H1 (cell line): ENCODE results near the gene S100G. TPM values are rescaled to one million over a fixed set of nuclear protein-coding genes. Genes with fewer than 3 reads are reported as not detected.

Source experiments
- CTCF ChIA-PET: fragments of 300-600 bp; sonication (Branson Sonifier 250); formaldehyde crosslinking; loops from one replicate; lab custom pipeline; 2021; ENCODE audit not compliant: partially characterized antibody; lab: Charles Lee
- POLR2A ChIA-PET: fragments of 300-600 bp; sonication (Branson Sonifier 250); formaldehyde crosslinking; loops from one replicate; lab custom pipeline; 2021; ENCODE audit warnings: inconsistent platforms; ENCODE audit not compliant: partially characterized antibody; lab: Charles Lee
- DNase-seq, 2 experiments: peaks; one replicate each; pipeline versions ENCODE4 v3.0.0 to v3.0.0-alpha.2; 2010 to 2022; ENCODE audit warnings: low spot score in 2 of 2, low read depth in 1 of 2, mixed read lengths in 1 of 2
- FAIRE-seq: peaks from 2 replicates; lab custom pipeline; 2011; peaks lifted over from hg19 to GRCh38; lab: Jason Lieb, UNC
- H2AFZ ChIP-seq: 2 replicates; pipeline ENCODE4 v1.8.1; 2012; ENCODE audit warnings: low read length, inconsistent platforms
- H2AK5ac ChIP-seq: 2 replicates; pipeline ENCODE4 v1.6.1; 2013; ENCODE audit warnings: low read depth, low read length
- H2BK120ac ChIP-seq: replicated peaks from 2 replicates; pipeline ENCODE3; 2013; ENCODE audit warnings: low read depth, low read length, inconsistent platforms
- H2BK12ac ChIP-seq: 2 replicates; pipeline ENCODE4 v1.6.1; 2013; ENCODE audit warnings: low read depth, low read length
- H2BK15ac ChIP-seq: 2 replicates; pipeline ENCODE4 v1.6.1; 2013; ENCODE audit warnings: low read length
- H2BK20ac ChIP-seq: 2 replicates; pipeline ENCODE4 v1.6.1; 2013; ENCODE audit warnings: low read length
- H2BK5ac ChIP-seq: 2 replicates; pipeline ENCODE4 v1.6.1; 2013; ENCODE audit warnings: low read depth, low read length
- H3K14ac ChIP-seq: 2 replicates; pipeline ENCODE4 v1.6.1; 2013; ENCODE audit warnings: inconsistent platforms; ENCODE audit not compliant: insufficient read length
- H3K18ac ChIP-seq: 2 replicates; pipeline ENCODE4 v1.6.1; 2013; ENCODE audit warnings: low read length; ENCODE audit errors: extremely low read depth
- H3K23ac ChIP-seq: 2 replicates; pipeline ENCODE4 v1.6.1; 2013; ENCODE audit warnings: inconsistent platforms; ENCODE audit not compliant: insufficient read length
- H3K23me2 ChIP-seq: 2 replicates; pipeline ENCODE4 v1.6.1; 2013; ENCODE audit warnings: low read depth, low read length
- H3K27ac ChIP-seq: 2 replicates; pipeline ENCODE4 v1.6.1; 2011; ENCODE audit warnings: low read depth, low read length, inconsistent platforms
- H3K27me3 ChIP-seq, 4 experiments: replicated peaks in 1 of 4; 1 replicate in 1 of 4; 2 replicates in 3 of 4; pipeline versions ENCODE4 v1.6.1 to v1.8.1; 2011 to 2013; ENCODE audit warnings: low read length in 3 of 4, mild to moderate bottlenecking in 3 of 4, inconsistent platforms in 2 of 4, mixed read lengths in 2 of 4, moderate library complexity in 1 of 4; ENCODE audit not compliant: control insufficient read depth in 3 of 4, insufficient read depth in 3 of 4; ENCODE audit errors: extremely low read depth in 1 of 4
- H3K36me3 ChIP-seq, 4 experiments: 2 replicates each; pipeline versions ENCODE4 v1.6.1 to v1.8.1; 2011 to 2013; ENCODE audit warnings: mild to moderate bottlenecking in 4 of 4, low read length in 3 of 4, moderate library complexity in 2 of 4, control low read depth in 1 of 4, inconsistent platforms in 1 of 4; ENCODE audit not compliant: insufficient read depth in 4 of 4, control insufficient read depth in 2 of 4
- H3K4ac ChIP-seq: replicated peaks from 2 replicates; pipeline ENCODE3; 2013; ENCODE audit warnings: low read length, low read depth, mixed read lengths, inconsistent platforms; ENCODE audit not compliant: insufficient read length
- H3K4me1 ChIP-seq, 4 experiments: replicated peaks in 1 of 4; 1 replicate in 1 of 4; 2 replicates in 3 of 4; pipeline versions ENCODE4 v1.6.1 to v1.8.1; 2011 to 2013; ENCODE audit warnings: low read length in 3 of 4, inconsistent platforms in 2 of 4, mixed read lengths in 1 of 4; ENCODE audit not compliant: insufficient read depth in 4 of 4, control insufficient read depth in 3 of 4
- H3K4me2 ChIP-seq, 2 experiments: 2 replicates each; pipeline versions ENCODE4 v1.6.1 to v1.8.1; 2011 to 2013; ENCODE audit warnings: low read depth in 2 of 2, low read length in 2 of 2, control low read depth in 1 of 2, inconsistent platforms in 1 of 2, mild to moderate bottlenecking in 1 of 2; ENCODE audit not compliant: insufficient read depth in 1 of 2
- H3K4me3 ChIP-seq, 4 experiments: fragments of 200-600, 300-600 bp in 1 of 4; sonication (generic), shearing (Covaris generic), sonication (Bioruptor Twin) in 1 of 4; 2 replicates each; pipeline versions ENCODE4 v1.5.1 to v1.8.1; 2011 to 2016; ENCODE audit warnings: low read length in 4 of 4, low read depth in 3 of 4, control low read depth in 2 of 4, inconsistent platforms in 2 of 4, mild to moderate bottlenecking in 2 of 4, mixed read lengths in 1 of 4, moderate library complexity in 1 of 4; ENCODE audit not compliant: insufficient read depth in 2 of 4; ENCODE audit errors: extremely low read depth in 1 of 4
- H3K56ac ChIP-seq: replicated peaks from 2 replicates; pipeline ENCODE3; 2013; ENCODE audit warnings: low read depth, mild to moderate bottlenecking, mixed read lengths, low read length, inconsistent platforms; ENCODE audit not compliant: insufficient read length
- H3K79me1 ChIP-seq: 2 replicates; pipeline ENCODE4 v1.6.1; 2013; ENCODE audit warnings: low read depth, low read length, control low read depth
- H3K79me2 ChIP-seq, 2 experiments: 2 replicates each; pipeline versions ENCODE4 v1.6.1 to v1.8.1; 2012 to 2013; ENCODE audit warnings: low read length in 2 of 2, mild to moderate bottlenecking in 2 of 2, inconsistent platforms in 1 of 2; ENCODE audit not compliant: insufficient read depth in 2 of 2, control insufficient read depth in 1 of 2
- H3K9ac ChIP-seq, 4 experiments: replicated peaks in 1 of 4; 1 replicate in 1 of 4; 2 replicates in 3 of 4; pipeline versions ENCODE4 v1.6.1 to v1.8.1; 2011 to 2013; ENCODE audit warnings: low read depth in 3 of 4, low read length in 3 of 4, control low read depth in 2 of 4, mild to moderate bottlenecking in 2 of 4, moderate library complexity in 2 of 4, inconsistent platforms in 1 of 4; ENCODE audit errors: extremely low read depth in 1 of 4
- H3K9me3 ChIP-seq, 2 experiments: 2 replicates each; pipeline versions ENCODE4 v1.6.1 to v1.8.1; 2012 to 2013; ENCODE audit warnings: mild to moderate bottlenecking in 2 of 2, moderate library complexity in 2 of 2, control low read depth in 1 of 2, inconsistent platforms in 1 of 2, low read depth in 1 of 2, low read length in 1 of 2, mixed read lengths in 1 of 2; ENCODE audit not compliant: insufficient read depth in 2 of 2
- H4K20me1 ChIP-seq, 2 experiments: replicated peaks in 1 of 2; 2 replicates each; pipeline versions ENCODE3 to v1.8.1; 2011 to 2013; ENCODE audit warnings: inconsistent platforms in 2 of 2, low read length in 2 of 2, mild to moderate bottlenecking in 1 of 2; ENCODE audit not compliant: insufficient read depth in 2 of 2, control insufficient read depth in 1 of 2
- H4K5ac ChIP-seq: 2 replicates; pipeline ENCODE4 v1.6.1; 2013; ENCODE audit warnings: low read length, low read depth, mixed read lengths, inconsistent platforms; ENCODE audit not compliant: insufficient read length
- H4K8ac ChIP-seq: 2 replicates; pipeline ENCODE4 v1.8.0; 2013; ENCODE audit warnings: mild to moderate bottlenecking, moderate library complexity, low read length, inconsistent platforms; ENCODE audit not compliant: insufficient read depth; ENCODE audit errors: extremely low read depth
- H4K91ac ChIP-seq: replicated peaks from 2 replicates; pipeline ENCODE3; 2013; ENCODE audit warnings: low read length, mixed read lengths, inconsistent platforms; ENCODE audit not compliant: insufficient read length
- CBX8 ChIP-seq: fragments of 300-800, 300-1000 bp; sonication (generic); IDR thresholded peaks from 2 replicates; pipeline ENCODE4 v1.7.1; 2016; ENCODE audit warnings: low read depth, low read length, borderline replicate concordance
- CHD2 ChIP-seq: IDR thresholded peaks from 2 replicates; pipeline ENCODE4 v1.6.1; 2012; ENCODE audit warnings: low read length, improper control_type of control experiment
- CTBP2 ChIP-seq: IDR thresholded peaks from 2 replicates; pipeline ENCODE4 v1.7.0; 2011; ENCODE audit warnings: borderline replicate concordance, mild to moderate bottlenecking, moderate library complexity, mixed read lengths, low read length; ENCODE audit not compliant: insufficient read depth, insufficient read length
- KDM4A ChIP-seq: IDR thresholded peaks from one replicate; pipeline ENCODE4 v1.7.1; 2012; ENCODE audit warnings: low read depth, mild to moderate bottlenecking, moderate library complexity, low read length, inconsistent platforms; ENCODE audit not compliant: severe bottlenecking
- KDM5A ChIP-seq: fragments of 200-600 bp; IDR thresholded peaks from 2 replicates; pipeline ENCODE4 v1.7.1; 2012; ENCODE audit warnings: mild to moderate bottlenecking, low read length, inconsistent platforms, mixed read lengths
- RXRA ChIP-seq: IDR thresholded peaks from 2 replicates; pipeline ENCODE4 v1.6.1; 2011; ENCODE audit warnings: low read depth, mild to moderate bottlenecking, low read length, moderate library complexity; ENCODE audit not compliant: insufficient read depth
- SAP30 ChIP-seq: fragments of 300-600 bp; sonication (generic); IDR thresholded peaks from 2 replicates; pipeline ENCODE4 v1.7.1; 2012; ENCODE audit warnings: low read length, moderate library complexity, mild to moderate bottlenecking, inconsistent platforms; ENCODE audit not compliant: insufficient read depth, insufficient replicate concordance
- TAF1 ChIP-seq: IDR thresholded peaks from 2 replicates; pipeline ENCODE4 v1.6.1; 2011; ENCODE audit warnings: mild to moderate bottlenecking, low read depth, low read length
- WGBS, 2 experiments: shearing (Covaris generic) in 1 of 2; methylation state at CpG; one replicate each; pipeline versions ENCODE4 v1.1.6 to v1.1.7; 2013 to 2015; ENCODE audit warnings: low lambda C conversion rate in 2 of 2, mixed read lengths in 2 of 2, inconsistent platforms in 1 of 2, low coverage in 1 of 2, missing lambda C conversion rate in 1 of 2; ENCODE audit not compliant: insufficient replicate concordance in 2 of 2, insufficient coverage in 1 of 2, insufficient read length in 1 of 2; ENCODE audit errors: extremely low coverage in 1 of 2, missing lambda C conversion rate in 1 of 2; 5-methylcytosine and 5-hydroxymethylcytosine counted together
- long read RNA-seq, 2 experiments: library from RNA in 1 of 2; library from capped mRNA in 1 of 2; stranded (forward); transcript quantifications; one replicate each; pipeline ENCODE4 v2.0.0, GENCODE V29; 2021; ENCODE audit warnings: inconsistent platforms in 1 of 2
- polyA minus RNA-seq, 3 experiments: library from RNA; depleted of rRNA, polyadenylated mRNA; stranded (reverse); fragments of >200 nt; gene quantifications; 1 replicate in 2 of 3; 2 replicates in 1 of 3; pipeline ENCODE4 v1.2.3, GENCODE V29; 2011
- polyA plus RNA-seq, 7 experiments: library from polyadenylated mRNA; depleted of rRNA in 3 of 7; stranded (reverse) in 5 of 7; unstranded in 2 of 7; fragments of >200 nt in 5 of 7; fragments of 200-250 nt in 2 of 7; gene quantifications; 1 replicate in 5 of 7; 2 replicates in 1 of 7; 4 replicates in 1 of 7; pipeline versions ENCODE4 v1.2.1 to v1.2.3, GENCODE V29; 2011 to 2013; ENCODE audit warnings: missing spikeins in 2 of 7, mixed read lengths in 2 of 7
- total RNA-seq: library from RNA; stranded (reverse); fragmentation: NEBNext Ultra II Directional; extraction: Animal tissue kit (Norgen Biotek cat#: 25700); gene quantifications from 2 replicates; pipeline ENCODE4 v1.2.1, GENCODE V29; 2021
- TF ChIP-seq, protein P1 (sequence below): IDR thresholded peaks from 2 replicates; pipeline ENCODE4 v1.6.1; 2012; ENCODE audit warnings: inconsistent platforms
- TF ChIP-seq, protein P2 (sequence below): IDR thresholded peaks from 2 replicates; pipeline ENCODE4 v1.6.1; 2011; ENCODE audit warnings: low read length, improper control_type of control experiment

The S100G gene, protein sequence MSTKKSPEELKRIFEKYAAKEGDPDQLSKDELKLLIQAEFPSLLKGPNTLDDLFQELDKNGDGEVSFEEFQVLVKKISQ
- total RNA-seq (not detected in 2 replicates), polyA plus RNA-seq (2011; rRNA removed) (not detected in 2 replicates), polyA minus RNA-seq (2011; rRNA and poly(A)+ RNA removed) (not detected in 2 replicates)
- not detected for polyA plus RNA-seq (2011; cell fraction: cytosol; rRNA removed)
- not detected for polyA plus RNA-seq (2011; cell fraction: nucleus; rRNA removed)
- polyA plus RNA-seq (2012, experiment 1 of 2), result not detected in 4 replicates
- not detected for polyA plus RNA-seq (2012, experiment 2 of 2)
- not detected for polyA plus RNA-seq (2013, experiment 1 of 2)
- polyA plus RNA-seq (2013, experiment 2 of 2), result not detected
- not detected for polyA minus RNA-seq (2011; cell fraction: cytosol; rRNA and poly(A)+ RNA removed)
- polyA minus RNA-seq (2011; cell fraction: nucleus; rRNA and poly(A)+ RNA removed), result not detected
- long read RNA-seq, experiment 1, result 0 reads
- long read RNA-seq, experiment 2, result 0 reads

DNA sequence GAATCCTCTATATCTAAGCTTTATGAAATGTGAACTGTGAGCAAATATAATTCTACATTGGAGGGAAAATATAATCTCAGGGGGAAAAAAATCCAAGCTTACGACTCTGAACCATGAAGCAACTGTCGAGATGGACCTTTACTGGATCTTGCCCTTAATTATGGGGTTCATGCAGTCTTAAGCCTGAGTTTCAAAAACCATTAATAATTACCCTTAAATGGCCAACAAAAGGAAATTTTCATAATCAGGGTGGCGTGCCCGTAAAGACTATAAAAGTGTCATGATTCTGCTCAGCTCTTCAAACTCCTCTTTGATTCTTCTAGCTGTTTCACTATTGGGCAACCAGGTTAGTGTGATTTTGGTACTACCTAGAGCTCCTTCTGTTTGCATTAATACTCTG is at the start of gene S100G:
Gene S100G (plus strand): TSS at position 301 of the 400 bp plus-strand sequence. CDS start 849 bp downstream, outside the sequence.
- H3K9ac ChIP-seq, result no peak within 1 kb of the TSS
- H3K4me1 ChIP-seq, result no peaks in the 10 kb centered on the region
- ChIA-PET CTCF (no interaction called here), POLR2A (interaction anchor here (1.2 kb wide), 1 partner anchor 9 kb away, joined by 3 read pairs; no protein-coding TSS in a partner anchor)
- no peaks in the 10 kb centered on the region for H3K79me2 ChIP-seq
- no peak within 1 kb of the TSS for H3K14ac ChIP-seq
- H3K4ac ChIP-seq, result no peak within 1 kb of the TSS
- FAIRE-seq (no peak), DNase-seq (no peak)
- WGBS, 2 experiments, result 94% methylated on average over 3 of the region's 4 CpGs; no CpG with 5 or more reads in 1 of the 2 experiments
- no peak within 1 kb of the TSS for H2BK120ac ChIP-seq
- no peak within 1 kb of the TSS for H2AFZ ChIP-seq
- H3K27me3 ChIP-seq, result no peaks in the 10 kb centered on the region
- H3K36me3 ChIP-seq, result peaks cover 0 to 16% (median 5%) of the 10 kb centered on the region in 4 experiments; a peak in 3 of 8 replicates
- no peaks in the 10 kb centered on the region for H4K20me1 ChIP-seq
- H3K9me3 ChIP-seq, result peaks cover 3 to 6% of the 10 kb centered on the region in 2 experiments; a peak in 1 of 4 replicates
- no peak within 1 kb of the TSS for H2AK5ac ChIP-seq
- H3K79me1 ChIP-seq, result no peaks in the 10 kb centered on the region
- no peak within 1 kb of the TSS for H3K4me2 ChIP-seq
- no peak within 1 kb of the TSS for H3K27ac ChIP-seq
- no peak within 1 kb of the TSS for H4K5ac ChIP-seq
- H4K8ac ChIP-seq, result no peak within 1 kb of the TSS
- H2BK12ac ChIP-seq, result no peak within 1 kb of the TSS
- no peak within 1 kb of the TSS for H3K23ac ChIP-seq
- H3K18ac ChIP-seq, result no peak within 1 kb of the TSS
- H2BK15ac ChIP-seq, result no peak within 1 kb of the TSS
- H3K23me2 ChIP-seq, result no peaks in the 10 kb centered on the region
- H2BK5ac ChIP-seq, result no peak within 1 kb of the TSS
- H3K56ac ChIP-seq, result no peak within 1 kb of the TSS
- H3K4me3 ChIP-seq, result no peak within 1 kb of the TSS
- no peak within 1 kb of the TSS for H4K91ac ChIP-seq
- H2BK20ac ChIP-seq, result no peak within 1 kb of the TSS
- TF ChIP-seq, protein P1, sequence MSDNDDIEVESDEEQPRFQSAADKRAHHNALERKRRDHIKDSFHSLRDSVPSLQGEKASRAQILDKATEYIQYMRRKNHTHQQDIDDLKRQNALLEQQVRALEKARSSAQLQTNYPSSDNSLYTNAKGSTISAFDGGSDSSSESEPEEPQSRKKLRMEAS, result no peak
- TF ChIP-seq KDM5A, result no peak
- no peak for TF ChIP-seq KDM4A
- no peak for TF ChIP-seq CTBP2
- TF ChIP-seq, protein P2, sequence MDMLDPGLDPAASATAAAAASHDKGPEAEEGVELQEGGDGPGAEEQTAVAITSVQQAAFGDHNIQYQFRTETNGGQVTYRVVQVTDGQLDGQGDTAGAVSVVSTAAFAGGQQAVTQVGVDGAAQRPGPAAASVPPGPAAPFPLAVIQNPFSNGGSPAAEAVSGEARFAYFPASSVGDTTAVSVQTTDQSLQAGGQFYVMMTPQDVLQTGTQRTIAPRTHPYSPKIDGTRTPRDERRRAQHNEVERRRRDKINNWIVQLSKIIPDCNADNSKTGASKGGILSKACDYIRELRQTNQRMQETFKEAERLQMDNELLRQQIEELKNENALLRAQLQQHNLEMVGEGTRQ, result no peak
- no peak for TF ChIP-seq TAF1
- TF ChIP-seq CHD2, result no peak
- no peak for TF ChIP-seq SAP30
- TF ChIP-seq CBX8, result no peak
- TF ChIP-seq RXRA, result no peak
